MM.1S (cell line): ENCODE data around the gene SUPT4H1.

Experiments used
- EZH2phosphoT487 ChIP-seq: fragments of 300-600 bp; sonication (generic); IDR thresholded peaks from 2 replicates; pipeline ENCODE4 v1.6.1; 2018; ENCODE audit warnings: antibody characterized with exemption, low read length
- TF ChIP-seq, protein P1 (sequence below): fragments of 300-600 bp; sonication (generic); IDR thresholded peaks from 2 replicates; pipeline ENCODE4 v1.5.1; 2016; ENCODE audit warnings: antibody characterized with exemption, low read length, mixed read lengths

DNA sequence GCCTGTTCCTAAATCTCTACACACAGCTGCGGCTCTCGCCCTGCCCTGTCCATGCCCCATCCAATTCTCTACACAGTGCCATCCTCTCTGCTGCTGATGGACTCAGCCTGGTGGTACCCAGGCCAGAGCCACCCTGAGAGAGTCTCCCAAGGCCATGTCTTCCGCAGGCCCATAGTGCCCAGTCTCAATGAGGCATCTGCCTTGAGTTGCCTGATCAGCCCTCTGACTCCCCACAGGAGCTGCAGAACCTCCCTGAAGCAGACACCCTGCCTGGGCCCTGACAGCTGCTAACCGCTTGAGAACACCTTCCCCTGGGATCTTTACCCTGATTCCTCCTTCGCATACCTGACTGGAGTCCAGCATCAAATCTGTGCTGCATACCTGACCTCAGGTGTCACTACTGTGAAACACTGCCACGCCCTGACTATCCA, 36.7 kb downstream of the SUPT4H1 start:
- TF ChIP-seq, protein P1, sequence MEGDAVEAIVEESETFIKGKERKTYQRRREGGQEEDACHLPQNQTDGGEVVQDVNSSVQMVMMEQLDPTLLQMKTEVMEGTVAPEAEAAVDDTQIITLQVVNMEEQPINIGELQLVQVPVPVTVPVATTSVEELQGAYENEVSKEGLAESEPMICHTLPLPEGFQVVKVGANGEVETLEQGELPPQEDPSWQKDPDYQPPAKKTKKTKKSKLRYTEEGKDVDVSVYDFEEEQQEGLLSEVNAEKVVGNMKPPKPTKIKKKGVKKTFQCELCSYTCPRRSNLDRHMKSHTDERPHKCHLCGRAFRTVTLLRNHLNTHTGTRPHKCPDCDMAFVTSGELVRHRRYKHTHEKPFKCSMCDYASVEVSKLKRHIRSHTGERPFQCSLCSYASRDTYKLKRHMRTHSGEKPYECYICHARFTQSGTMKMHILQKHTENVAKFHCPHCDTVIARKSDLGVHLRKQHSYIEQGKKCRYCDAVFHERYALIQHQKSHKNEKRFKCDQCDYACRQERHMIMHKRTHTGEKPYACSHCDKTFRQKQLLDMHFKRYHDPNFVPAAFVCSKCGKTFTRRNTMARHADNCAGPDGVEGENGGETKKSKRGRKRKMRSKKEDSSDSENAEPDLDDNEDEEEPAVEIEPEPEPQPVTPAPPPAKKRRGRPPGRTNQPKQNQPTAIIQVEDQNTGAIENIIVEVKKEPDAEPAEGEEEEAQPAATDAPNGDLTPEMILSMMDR = no peak
- no peak for TF ChIP-seq EZH2phosphoT487
